Measurements from ENCODE around the gene ACCSL.

Gene ACCSL

GRCh38 chr11:44082645-44083044, 34.9 kb downstream of the ACCSL start:
- Histone ChIP-seq H3K4me3 (replicated peaks; ENCODE audit: low read depth, low read length) (no peak overlapping the region), H3K27me3 (replicated peaks; ENCODE audit: control insufficient read depth, insufficient read depth, low read length) (no peaks in the 10 kb centered on the region), H3K36me3 (ENCODE audit: control insufficient read depth, insufficient read depth, low read length) (no peaks in the 10 kb centered on the region)
- no peak for DNase-seq (ENCODE audit: extremely low read depth, insufficient read length)
- TF ChIP-seq CTCF (IDR thresholded peaks at IDR 0.05; ENCODE audit: insufficient read depth, low read length, poor library complexity, severe bottlenecking): no peak

GRCh38 chr11:44083433-44083832, 35.7 kb downstream of the ACCSL start:
- Histone ChIP-seq H3K4me3 (replicated peaks; ENCODE audit: low read depth, low read length) (no peak overlapping the region), H3K27me3 (replicated peaks; ENCODE audit: control insufficient read depth, insufficient read depth, low read length) (no peaks in the 10 kb centered on the region), H3K36me3 (ENCODE audit: control insufficient read depth, insufficient read depth, low read length) (no peaks in the 10 kb centered on the region)
- no peak for TF ChIP-seq CTCF (IDR thresholded peaks at IDR 0.05; ENCODE audit: insufficient read depth, low read length, poor library complexity, severe bottlenecking)
- no peak for DNase-seq (ENCODE audit: extremely low read depth, insufficient read length)

- DNase-seq (ENCODE audit: extremely low read depth, insufficient read length): no peak
- no peak overlapping the region for H3K4me3 ChIP-seq (replicated peaks; ENCODE audit: low read depth, low read length)
- H3K27me3 ChIP-seq (replicated peaks; ENCODE audit: control insufficient read depth, insufficient read depth, low read length): no peaks in the 10 kb centered on the region
- no peaks in the 10 kb centered on the region for H3K36me3 ChIP-seq (ENCODE audit: control insufficient read depth, insufficient read depth, low read length)
- no peak for TF ChIP-seq CTCF (IDR thresholded peaks at IDR 0.05; ENCODE audit: insufficient read depth, low read length, poor library complexity, severe bottlenecking)
These were observed 36.1 kb downstream of the ACCSL start for GRCh38 chr11:44083906-44084305.

- Histone ChIP-seq H3K27me3 (replicated peaks; ENCODE audit: control insufficient read depth, insufficient read depth, low read length) (no peaks in the 10 kb centered on the region), H3K4me3 (replicated peaks; ENCODE audit: low read depth, low read length) (no peak overlapping the region), H3K36me3 (ENCODE audit: control insufficient read depth, insufficient read depth, low read length) (no peaks in the 10 kb centered on the region)
- no peak for TF ChIP-seq CTCF (IDR thresholded peaks at IDR 0.05; ENCODE audit: insufficient read depth, low read length, poor library complexity, severe bottlenecking)
- no peak for DNase-seq (ENCODE audit: extremely low read depth, insufficient read length)
These were observed 37.5 kb downstream of the ACCSL start for GRCh38 chr11:44085330-44085729.

- no peak overlapping the region for H3K4me3 ChIP-seq (replicated peaks; ENCODE audit: low read depth, low read length)
- no peak for TF ChIP-seq CTCF (IDR thresholded peaks at IDR 0.05; ENCODE audit: insufficient read depth, low read length, poor library complexity, severe bottlenecking)
- H3K27me3 ChIP-seq (replicated peaks; ENCODE audit: control insufficient read depth, insufficient read depth, low read length): no peaks in the 10 kb centered on the region
- no peak for DNase-seq (ENCODE audit: extremely low read depth, insufficient read length)
- H3K36me3 ChIP-seq (ENCODE audit: control insufficient read depth, insufficient read depth, low read length): no peaks in the 10 kb centered on the region
These were observed 40.6 kb downstream of the ACCSL start for GRCh38 chr11:44088377-44088776.

GRCh38 chr11:44088871-44089270, 41.1 kb downstream of the ACCSL start:
- Histone ChIP-seq H3K4me3 (replicated peaks; ENCODE audit: low read depth, low read length) (no peak overlapping the region), H3K36me3 (ENCODE audit: control insufficient read depth, insufficient read depth, low read length) (no peaks in the 10 kb centered on the region), H3K27me3 (replicated peaks; ENCODE audit: control insufficient read depth, insufficient read depth, low read length) (no peaks in the 10 kb centered on the region)
- no peak for TF ChIP-seq CTCF (IDR thresholded peaks at IDR 0.05; ENCODE audit: insufficient read depth, low read length, poor library complexity, severe bottlenecking)
- no peak for DNase-seq (ENCODE audit: extremely low read depth, insufficient read length)

All from GM06990 (cell line).